Prostate gland (tissue), 2 donors: ENCODE results near the gene FSTL5.

Experiments
- CTCF ChIP-seq, 4 experiments: fragments of 200-600 bp in 2 of 4; fragments of 450-650 bp in 2 of 4; sonication (generic) in 2 of 4; IDR thresholded peaks; 1 replicate in 3 of 4; 2 replicates in 1 of 4; pipeline ENCODE4 v1.5.1; 2016 to 2019; ENCODE audit warnings: antibody characterized with exemption in 4 of 4, mild to moderate bottlenecking in 2 of 4, moderate library complexity in 2 of 4
- POLR2AphosphoS5 ChIP-seq: sonication (generic); formaldehyde crosslinking; IDR thresholded peaks from one replicate; pipeline ENCODE4 v1.6.1; 2017; ENCODE audit warnings: antibody characterized with exemption

GRCh38 chr4:161714022-161714751, 449.6 kb downstream of the FSTL5 start:
- TF ChIP-seq POLR2AphosphoS5 (no peak), CTCF (IDR thresholded peaks at IDR 0.05) (no peak)
